Suprapubic skin (tissue), 4 donors: ENCODE data around the gene TEX13C. TPM values are rescaled to one million over a fixed set of nuclear protein-coding genes. Genes with fewer than 3 reads are reported as not detected.

ENCODE experiments used
- DNase-seq, 2 donors: peaks; one replicate each; pipeline ENCODE4 v3.0.0-alpha.2; 2019; ENCODE audit warnings: low spot score in 2 of 2
- H3K27ac ChIP-seq: fragments of 200-600 bp; sonication (generic); one replicate; pipeline ENCODE4 v1.5.1; 2019
- H3K27me3 ChIP-seq: fragments of 200-600 bp; sonication (generic); one replicate; pipeline ENCODE4 v1.5.1; 2019
- H3K36me3 ChIP-seq: fragments of 200-600 bp; sonication (generic); one replicate; pipeline ENCODE4 v1.5.1; 2019
- H3K4me1 ChIP-seq: fragments of 200-600 bp; sonication (generic); one replicate; pipeline ENCODE4 v1.5.1; 2019
- H3K4me3 ChIP-seq: fragments of 200-600 bp; sonication (generic); one replicate; pipeline ENCODE4 v1.5.1; 2019; ENCODE audit warnings: mild to moderate bottlenecking
- H3K9me3 ChIP-seq: fragments of 200-600 bp; sonication (generic); one replicate; pipeline ENCODE4 v1.5.1; 2019
- CTCF ChIP-seq, 2 donors: fragments of 200-600 bp in 1 of 2; fragments of 450-650 bp in 1 of 2; sonication (generic) in 1 of 2; IDR thresholded peaks; one replicate each; pipeline ENCODE4 v1.5.1; 2016 to 2019; ENCODE audit warnings: antibody characterized with exemption in 2 of 2, mild to moderate bottlenecking in 1 of 2, moderate library complexity in 1 of 2
- EP300 ChIP-seq: sonication (generic); formaldehyde crosslinking; IDR thresholded peaks from one replicate; pipeline ENCODE4 v1.6.1; 2017; ENCODE audit warnings: antibody characterized with exemption
- POLR2A ChIP-seq, 2 donors: fragments of 450-650 bp; IDR thresholded peaks; one replicate each; pipeline ENCODE4 v1.6.1; 2017; ENCODE audit warnings: antibody characterized with exemption in 2 of 2, mild to moderate bottlenecking in 2 of 2, moderate library complexity in 2 of 2
- POLR2AphosphoS5 ChIP-seq, 3 donors: sonication (generic); formaldehyde crosslinking; IDR thresholded peaks; one replicate each; pipeline ENCODE4 v1.6.1; 2017; ENCODE audit warnings: antibody characterized with exemption in 3 of 3
- WGBS: methylation state at CpG from one replicate; pipeline ENCODE4 v1.1.5; 2018; 5-methylcytosine and 5-hydroxymethylcytosine counted together
- total RNA-seq, 4 donors: library from RNA; depleted of rRNA; stranded (reverse); fragments of >200 nt; gene quantifications; one replicate each; pipeline ENCODE4 v1.1.0, GENCODE V29; 2016

The TEX13C gene
- total RNA-seq = not detected

GRCh38 chrX:125319646-125320521, at the start of gene TEX13C:
TSS of gene TEX13C (plus strand) at chrX:125319871. CDS start at chrX:125320120, 249 bp downstream.
- 97% methylated on average over 24 of the region's 45 CpGs for WGBS
- H3K4me3 ChIP-seq = no peak within 1 kb of the TSS

DNA sequence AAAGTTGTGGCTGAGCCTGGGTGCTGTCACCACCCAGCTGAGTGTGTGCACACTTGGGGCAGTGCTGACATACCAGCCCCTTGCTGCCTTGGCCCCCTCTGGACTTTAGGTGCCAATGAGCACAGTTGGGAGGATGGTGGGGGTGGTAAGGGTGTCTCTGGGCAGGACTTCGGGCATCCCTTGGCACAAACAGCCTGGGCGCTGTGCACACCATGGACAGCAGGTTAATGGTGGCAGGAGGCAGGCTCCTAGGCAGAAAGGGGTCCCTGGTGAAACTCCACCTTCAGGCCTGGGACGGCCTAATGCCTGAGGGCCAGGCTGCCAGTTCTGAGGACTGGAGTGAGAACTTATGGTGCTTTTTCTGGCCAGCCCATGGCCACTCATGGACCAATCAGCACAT, 32.4 kb upstream of the TEX13C start:
- Histone ChIP-seq H3K36me3 (no peaks in the 10 kb centered on the region), H3K27me3 (no peaks in the 10 kb centered on the region), H3K4me1 (no peaks in the 10 kb centered on the region), H3K4me3 (no peak overlapping the region), H3K9me3 (no peaks in the 10 kb centered on the region), H3K27ac (no peak overlapping the region)
- 69% methylated on average over 3 of the region's 3 CpGs for WGBS
- TF ChIP-seq POLR2AphosphoS5 (IDR thresholded peaks at IDR 0.05) = no peak
- no peak for TF ChIP-seq EP300
- no peak for TF ChIP-seq CTCF (IDR thresholded peaks at IDR 0.05)
- no peak for TF ChIP-seq POLR2A (IDR thresholded peaks at IDR 0.05)
- DNase-seq = no peak

More at GRCh38 chrX:125319646-125320521, at the start of gene TEX13C:
- no peak for TF ChIP-seq POLR2AphosphoS5 (IDR thresholded peaks at IDR 0.05)
- no peak for TF ChIP-seq POLR2A (IDR thresholded peaks at IDR 0.05)
- TF ChIP-seq CTCF (IDR thresholded peaks at IDR 0.05) = no peak
- no peak for TF ChIP-seq EP300
- H3K36me3 ChIP-seq = no peaks in the 10 kb centered on the region
- no peak for DNase-seq
- no peaks in the 10 kb centered on the region for H3K27me3 ChIP-seq
- H3K9me3 ChIP-seq = no peaks in the 10 kb centered on the region
- H3K4me1 ChIP-seq = no peaks in the 10 kb centered on the region
- no peak within 1 kb of the TSS for H3K27ac ChIP-seq

GRCh38 chrX:125288343-125288742, 31.3 kb upstream of the TEX13C start:
- H3K4me3 ChIP-seq = no peak overlapping the region
- DNase-seq = no peak
- H3K4me1 ChIP-seq = no peaks in the 10 kb centered on the region
- TF ChIP-seq CTCF (IDR thresholded peaks at IDR 0.05) (no peak), POLR2AphosphoS5 (IDR thresholded peaks at IDR 0.05) (no peak), EP300 (no peak), POLR2A (IDR thresholded peaks at IDR 0.05) (no peak)
- 100% methylated on average over 1 of the region's 5 CpGs for WGBS
- H3K36me3 ChIP-seq = no peaks in the 10 kb centered on the region
- no peaks in the 10 kb centered on the region for H3K27me3 ChIP-seq
- H3K27ac ChIP-seq = no peak overlapping the region
- no peaks in the 10 kb centered on the region for H3K9me3 ChIP-seq

DNA sequence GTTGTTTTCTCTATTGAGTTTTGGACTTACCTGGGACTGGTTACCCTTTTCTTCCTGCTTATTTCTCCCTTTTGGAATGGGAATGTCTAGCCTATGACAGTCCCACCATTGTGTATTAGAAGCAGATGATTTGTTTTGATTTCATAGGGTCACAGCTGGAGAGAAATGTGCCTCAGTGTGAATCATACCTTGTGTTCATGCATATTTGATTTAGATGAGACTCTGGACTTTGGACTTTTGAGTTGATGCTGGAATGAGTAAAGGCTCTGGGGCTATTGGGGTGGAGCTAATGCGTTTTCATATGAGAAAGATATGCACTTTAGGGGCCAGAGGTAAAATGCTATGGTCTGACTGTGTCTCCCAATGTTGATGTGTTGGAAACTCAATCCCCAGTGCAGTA, 30.5 kb upstream of the TEX13C start:
- no peaks in the 10 kb centered on the region for H3K27me3 ChIP-seq
- no peaks in the 10 kb centered on the region for H3K9me3 ChIP-seq
- no peak for DNase-seq
- no peaks in the 10 kb centered on the region for H3K4me1 ChIP-seq
- H3K36me3 ChIP-seq = no peaks in the 10 kb centered on the region
- 53% methylated on average over 1 of the region's 1 CpG for WGBS
- H3K27ac ChIP-seq = no peak overlapping the region
- TF ChIP-seq EP300 = no peak
- TF ChIP-seq POLR2AphosphoS5 (IDR thresholded peaks at IDR 0.05) = no peak
- TF ChIP-seq POLR2A (IDR thresholded peaks at IDR 0.05) = no peak
- no peak for TF ChIP-seq CTCF (IDR thresholded peaks at IDR 0.05)
- H3K4me3 ChIP-seq = no peak overlapping the region

DNA sequence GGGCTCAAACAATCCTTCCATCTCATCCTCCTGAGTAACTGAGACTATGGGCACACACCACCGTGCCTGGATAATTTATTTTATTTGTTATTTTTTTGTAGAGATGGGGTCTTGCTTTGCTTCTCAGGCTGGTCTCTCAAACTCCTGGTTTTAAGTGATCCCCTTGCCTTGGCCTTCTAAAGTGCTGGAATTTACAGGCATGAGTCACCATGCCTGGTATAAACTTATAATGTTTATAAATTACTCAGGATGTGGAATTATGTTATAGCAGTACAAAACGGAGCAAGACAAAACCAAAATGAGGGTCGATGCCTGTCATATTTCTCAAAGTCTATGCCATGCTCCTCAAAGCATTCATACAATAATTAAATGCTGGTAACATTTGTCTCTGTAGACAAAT, 29.8 kb upstream of the TEX13C start:
- Histone ChIP-seq H3K4me3 (no peak overlapping the region), H3K27me3 (no peaks in the 10 kb centered on the region), H3K4me1 (no peaks in the 10 kb centered on the region), H3K9me3 (no peaks in the 10 kb centered on the region), H3K27ac (no peak overlapping the region), H3K36me3 (no peaks in the 10 kb centered on the region)
- TF ChIP-seq CTCF (IDR thresholded peaks at IDR 0.05) (no peak), EP300 (no peak), POLR2A (IDR thresholded peaks at IDR 0.05) (no peak), POLR2AphosphoS5 (IDR thresholded peaks at IDR 0.05) (no peak)
- 68% methylated on average over 3 of the region's 3 CpGs for WGBS
- no peak for DNase-seq
